Breast epithelium (tissue), 3 donors: Measurements from ENCODE around the gene C12orf75.

Source experiments
- POLR2A ChIP-seq: fragments of 450-650 bp; IDR thresholded peaks from one replicate; pipeline ENCODE4 v1.6.1; 2016; ENCODE audit warnings: antibody characterized with exemption, mild to moderate bottlenecking, moderate library complexity
- POLR2AphosphoS5 ChIP-seq, 3 donors: sonication (generic); formaldehyde crosslinking; IDR thresholded peaks; one replicate each; pipeline ENCODE4 v1.6.1; 2017; ENCODE audit warnings: antibody characterized with exemption in 3 of 3
- TF ChIP-seq, protein P1 (sequence below), 3 donors: fragments of 450-650 bp; IDR thresholded peaks; one replicate each; pipeline ENCODE4 v1.5.1; 2016 to 2017; ENCODE audit warnings: antibody characterized with exemption in 3 of 3, mild to moderate bottlenecking in 3 of 3, moderate library complexity in 3 of 3

DNA sequence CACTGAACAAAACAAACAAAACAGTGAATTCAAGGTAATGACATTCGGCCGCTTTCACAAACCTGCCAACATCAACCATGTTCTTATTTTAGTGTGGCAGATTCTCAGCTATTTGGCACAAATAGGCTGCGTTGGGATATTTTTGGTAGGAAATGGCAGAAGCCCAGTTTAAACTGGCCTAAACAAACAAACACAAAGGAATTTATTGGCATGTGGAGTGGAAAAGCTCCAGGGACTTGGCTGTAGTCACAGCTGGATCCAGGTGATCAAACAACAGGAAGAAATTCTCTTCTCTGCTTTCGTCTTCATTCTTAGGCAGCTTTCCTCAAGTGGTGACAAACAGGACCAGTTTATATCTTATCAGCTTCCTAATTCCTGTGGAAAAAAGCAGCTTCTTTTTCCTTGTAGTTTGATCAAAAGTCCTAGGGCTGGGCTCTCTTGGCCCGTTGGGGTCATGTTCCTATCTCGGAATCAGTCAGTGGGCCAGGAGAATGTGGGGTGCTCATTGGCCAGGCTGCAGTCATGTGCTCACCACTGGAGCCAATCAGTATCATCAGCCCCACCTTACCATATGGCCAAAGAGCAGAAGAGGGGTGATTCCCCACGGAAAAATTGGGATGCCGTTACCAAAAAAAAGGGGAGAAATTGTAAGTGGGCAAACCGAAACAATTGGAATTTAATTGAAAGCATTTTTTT lies 22.6 kb downstream of the C12orf75 start:
- TF ChIP-seq, protein P1, sequence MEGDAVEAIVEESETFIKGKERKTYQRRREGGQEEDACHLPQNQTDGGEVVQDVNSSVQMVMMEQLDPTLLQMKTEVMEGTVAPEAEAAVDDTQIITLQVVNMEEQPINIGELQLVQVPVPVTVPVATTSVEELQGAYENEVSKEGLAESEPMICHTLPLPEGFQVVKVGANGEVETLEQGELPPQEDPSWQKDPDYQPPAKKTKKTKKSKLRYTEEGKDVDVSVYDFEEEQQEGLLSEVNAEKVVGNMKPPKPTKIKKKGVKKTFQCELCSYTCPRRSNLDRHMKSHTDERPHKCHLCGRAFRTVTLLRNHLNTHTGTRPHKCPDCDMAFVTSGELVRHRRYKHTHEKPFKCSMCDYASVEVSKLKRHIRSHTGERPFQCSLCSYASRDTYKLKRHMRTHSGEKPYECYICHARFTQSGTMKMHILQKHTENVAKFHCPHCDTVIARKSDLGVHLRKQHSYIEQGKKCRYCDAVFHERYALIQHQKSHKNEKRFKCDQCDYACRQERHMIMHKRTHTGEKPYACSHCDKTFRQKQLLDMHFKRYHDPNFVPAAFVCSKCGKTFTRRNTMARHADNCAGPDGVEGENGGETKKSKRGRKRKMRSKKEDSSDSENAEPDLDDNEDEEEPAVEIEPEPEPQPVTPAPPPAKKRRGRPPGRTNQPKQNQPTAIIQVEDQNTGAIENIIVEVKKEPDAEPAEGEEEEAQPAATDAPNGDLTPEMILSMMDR (IDR thresholded peaks at IDR 0.05) = no peak
- TF ChIP-seq POLR2A (no peak), POLR2AphosphoS5 (IDR thresholded peaks at IDR 0.05) (peak in 1 of 3 donors; percentile 32)
